Karpas-422 (cell line): ENCODE results near the gene SLTM. TPM values are rescaled to one million over a fixed set of nuclear protein-coding genes. Genes with fewer than 3 reads are reported as not detected.
"Not testable (repeated sequence)": the region's sequence is repeated elsewhere in the genome, so short reads cannot be mapped to it uniquely, and the experiment has no call there.

Experiments used
- DNase-seq: peaks from one replicate; pipeline ENCODE4 v3.0.0-alpha.2; 2015
- H2AFZ ChIP-seq: fragments of 200-600 bp; sonication (generic); 2 replicates; pipeline ENCODE4 v1.6.1; 2014; ENCODE audit warnings: antibody characterized with exemption, low read length, mixed read lengths
- H3K27ac ChIP-seq: fragments of 200-600 bp; sonication (generic); 2 replicates; pipeline ENCODE4 v1.5.1; 2014; ENCODE audit warnings: mild to moderate bottlenecking, low read length, moderate library complexity
- H3K27me3 ChIP-seq: fragments of 200-600 bp; sonication (generic); 2 replicates; pipeline ENCODE4 v1.6.1; 2014; ENCODE audit warnings: low read length, mixed read lengths
- H3K36me3 ChIP-seq: fragments of 200-600 bp; sonication (generic); 2 replicates; pipeline ENCODE4 v1.6.1; 2014; ENCODE audit warnings: low read length, mixed read lengths; ENCODE audit not compliant: insufficient read depth
- H3K4me1 ChIP-seq: fragments of 200-600 bp; sonication (generic); 2 replicates; pipeline ENCODE4 v1.6.1; 2014; ENCODE audit warnings: mild to moderate bottlenecking, low read length, mixed read lengths
- H3K4me2 ChIP-seq: fragments of 200-600 bp; sonication (generic); 2 replicates; pipeline ENCODE4 v1.6.1; 2014; ENCODE audit warnings: low read length, low read depth, mild to moderate bottlenecking; ENCODE audit not compliant: poor library complexity, severe bottlenecking
- H3K4me3 ChIP-seq: fragments of 200-600 bp; sonication (generic); 2 replicates; pipeline ENCODE4 v1.5.1; 2014; ENCODE audit warnings: mild to moderate bottlenecking, antibody characterized with exemption, low read length, mixed read lengths
- H3K79me2 ChIP-seq: fragments of 200-600 bp; sonication (generic); 2 replicates; pipeline ENCODE4 v1.6.1; 2014; ENCODE audit warnings: mild to moderate bottlenecking, low read length, mixed read lengths
- H3K9ac ChIP-seq: fragments of 200-600 bp; sonication (generic); 2 replicates; pipeline ENCODE4 v1.6.0; 2014; ENCODE audit warnings: low read length
- H3K9me2 ChIP-seq: fragments of 200-600 bp; sonication (generic), shearing (Covaris generic); replicated peaks from 2 replicates; pipeline ENCODE4 v1.6.0; 2014; ENCODE audit warnings: mild to moderate bottlenecking, low read length, moderate library complexity; ENCODE audit not compliant: insufficient read depth
- H3K9me3 ChIP-seq: fragments of 300-700, 200-600 bp; sonication (generic); 2 replicates; pipeline ENCODE4 v1.6.1; 2014; ENCODE audit warnings: low read length, mixed read lengths
- H4K20me1 ChIP-seq: fragments of 200-600 bp; sonication (generic); 2 replicates; pipeline ENCODE4 v1.6.1; 2014; ENCODE audit warnings: mild to moderate bottlenecking, antibody characterized with exemption, low read length, low read depth; ENCODE audit not compliant: insufficient read depth
- total RNA-seq: library from RNA; depleted of rRNA; stranded (reverse); fragments of >200 nt; shearing (Covaris generic); gene quantifications from 2 replicates; pipeline ENCODE4 v1.2.3, GENCODE V29; 2014; ENCODE audit warnings: low replicate concordance

Gene SLTM
- total RNA-seq, 1 experiment from 2014 or later = 119 TPM

DNA sequence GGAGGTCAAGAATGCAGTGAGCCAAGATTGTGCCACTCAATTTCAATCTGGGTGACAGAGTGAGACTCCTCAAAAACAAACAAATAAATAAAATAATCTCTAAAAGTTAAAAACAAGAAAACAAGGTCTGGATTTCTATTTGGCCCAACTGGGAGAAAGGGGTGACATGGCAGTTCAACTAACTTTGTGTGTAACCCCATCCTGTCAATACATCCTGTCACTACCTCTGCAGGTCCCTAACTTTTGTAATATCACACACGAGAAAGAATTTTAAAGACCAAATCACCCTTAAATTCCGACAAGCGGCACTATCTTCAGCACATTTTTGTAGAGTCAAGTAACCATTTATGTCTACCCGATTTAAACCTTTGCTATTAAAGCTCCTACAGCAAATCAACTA, 10.2 kb downstream of the SLTM start:
- H3K9me3 ChIP-seq = no peaks in the 10 kb centered on the region
- no peak overlapping the region for H3K9ac ChIP-seq
- DNase-seq = no peak
- no peaks in the 10 kb centered on the region for H3K9me2 ChIP-seq
- no peaks in the 10 kb centered on the region for H3K27me3 ChIP-seq
- H3K27ac ChIP-seq = no peak overlapping the region
- H3K4me2 ChIP-seq = no peak overlapping the region
- no peak overlapping the region for H3K4me3 ChIP-seq
- no peak overlapping the region for H2AFZ ChIP-seq
- peaks cover 91% of the 10 kb centered on the region for H3K79me2 ChIP-seq
- H3K36me3 ChIP-seq = peaks cover 32% of the 10 kb centered on the region
- peaks cover 25% of the 10 kb centered on the region for H3K4me1 ChIP-seq
- H4K20me1 ChIP-seq = no peaks in the 10 kb centered on the region

DNA sequence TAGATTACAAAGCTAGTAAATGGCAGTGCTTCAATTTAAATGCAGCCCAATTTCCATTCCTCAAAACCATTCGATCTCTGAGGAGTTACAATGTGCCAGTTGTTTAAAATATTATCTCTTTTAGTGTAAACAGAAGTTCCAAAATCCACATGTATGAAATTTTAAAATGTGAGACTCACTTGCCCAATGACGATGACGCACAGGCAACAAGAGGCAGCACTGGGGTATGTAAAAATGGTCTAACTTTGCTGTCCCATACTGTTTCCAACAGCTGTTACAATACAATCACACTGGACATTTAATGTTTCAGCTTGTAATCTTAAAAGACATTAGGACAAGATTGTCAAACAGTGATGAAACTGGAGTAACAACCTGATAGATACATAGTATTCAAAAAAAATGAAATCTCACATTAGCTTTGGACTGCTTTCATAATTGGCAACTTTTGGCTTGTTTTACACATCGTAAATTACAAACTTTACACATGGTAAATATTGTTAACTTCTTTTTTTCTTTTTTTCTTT, 12.2 kb downstream of the SLTM start:
- Histone ChIP-seq H3K4me3 (no peak overlapping the region), H3K4me1 (peaks cover 20% of the 10 kb centered on the region), H3K27me3 (no peaks in the 10 kb centered on the region), H3K9me2 (no peaks in the 10 kb centered on the region), H3K79me2 (peaks cover 91% of the 10 kb centered on the region), H3K9ac (no peak overlapping the region), H3K4me2 (no peak overlapping the region), H3K36me3 (peaks cover 35% of the 10 kb centered on the region), H3K27ac (no peak overlapping the region), H4K20me1 (no peaks in the 10 kb centered on the region), H2AFZ (no peak overlapping the region), H3K9me3 (no peaks in the 10 kb centered on the region)
- DNase-seq = no peak

GRCh38 chr15:58920447-58920846, 13.0 kb downstream of the SLTM start:
- H3K9me3 ChIP-seq, H3K4me3 ChIP-seq, H3K9me2 ChIP-seq, H3K4me2 ChIP-seq, DNase-seq, H3K27me3 ChIP-seq, H2AFZ ChIP-seq, H3K9ac ChIP-seq, H4K20me1 ChIP-seq, H3K27ac ChIP-seq: not testable (repeated sequence)
- Histone ChIP-seq H3K4me1 (peaks cover 11% of the 10 kb centered on the region), H3K79me2 (peaks cover 90% of the 10 kb centered on the region), H3K36me3 (peaks cover 29% of the 10 kb centered on the region)

GRCh38 chr15:58919232-58919631, 14.2 kb downstream of the SLTM start:
- Histone ChIP-seq H3K27ac (no peak overlapping the region), H3K4me2 (no peak overlapping the region), H3K9me2 (no peaks in the 10 kb centered on the region), H3K79me2 (peaks cover 90% of the 10 kb centered on the region), H3K4me1 (no peaks in the 10 kb centered on the region; the same call in 1 of the 2 replicates), H3K27me3 (no peaks in the 10 kb centered on the region), H3K4me3 (no peak overlapping the region), H3K36me3 (peaks cover 35% of the 10 kb centered on the region), H3K9ac (no peak overlapping the region), H2AFZ (no peak overlapping the region), H3K9me3 (no peaks in the 10 kb centered on the region), H4K20me1 (no peaks in the 10 kb centered on the region)
- DNase-seq = no peak

- no peaks in the 10 kb centered on the region for H4K20me1 ChIP-seq
Measured at GRCh38 chr15:58918239-58918638, 15.2 kb downstream of the SLTM start.

GRCh38 chr15:58917613-58918129, 15.8 kb downstream of the SLTM start:
- not testable (repeated sequence) for H3K9ac ChIP-seq, H3K4me3 ChIP-seq, DNase-seq, H3K27ac ChIP-seq, H3K9me3 ChIP-seq, H3K4me1 ChIP-seq, H3K4me2 ChIP-seq, H2AFZ ChIP-seq, H3K27me3 ChIP-seq, H4K20me1 ChIP-seq, H3K9me2 ChIP-seq
- peaks cover 42% of the 10 kb centered on the region for H3K36me3 ChIP-seq
- peaks cover 87% of the 10 kb centered on the region for H3K79me2 ChIP-seq

More at GRCh38 chr15:58918239-58918638, 15.2 kb downstream of the SLTM start:
- H3K27ac ChIP-seq = no peak overlapping the region
- no peak overlapping the region for H2AFZ ChIP-seq
- H3K9me2 ChIP-seq = no peaks in the 10 kb centered on the region
- no peaks in the 10 kb centered on the region for H3K27me3 ChIP-seq
- no peak overlapping the region for H3K4me3 ChIP-seq
- no peak overlapping the region for H3K9ac ChIP-seq
- H3K4me2 ChIP-seq = no peak overlapping the region
- H3K9me3 ChIP-seq = no peaks in the 10 kb centered on the region
- no peaks in the 10 kb centered on the region for H3K4me1 ChIP-seq
- DNase-seq = no peak
- H3K79me2 ChIP-seq = peaks cover 89% of the 10 kb centered on the region
- peaks cover 42% of the 10 kb centered on the region for H3K36me3 ChIP-seq

DNA sequence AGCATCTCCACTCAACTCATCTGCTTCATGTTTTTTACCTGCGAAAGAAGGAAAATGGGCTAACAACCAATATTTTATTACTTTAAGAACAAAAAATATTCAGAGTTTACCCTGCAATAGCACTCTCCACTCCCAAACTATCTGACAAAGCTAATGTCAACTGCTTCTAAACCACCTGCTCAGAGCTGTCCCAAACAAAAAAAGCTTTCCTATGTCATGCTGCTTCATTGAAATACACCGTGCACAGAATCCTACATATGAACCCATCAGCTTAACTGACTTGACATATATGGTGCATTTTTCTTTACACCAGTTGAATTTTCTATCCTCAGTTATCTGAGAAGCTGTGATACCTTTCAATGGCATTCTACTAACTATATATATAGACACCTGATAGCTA, 16.5 kb downstream of the SLTM start:
- H3K9me2 ChIP-seq = no peaks in the 10 kb centered on the region
- no peaks in the 10 kb centered on the region for H3K27me3 ChIP-seq
- H3K36me3 ChIP-seq = peaks cover 47% of the 10 kb centered on the region
- H3K9me3 ChIP-seq = no peaks in the 10 kb centered on the region
- H3K9ac ChIP-seq = no peak overlapping the region
- H3K4me3 ChIP-seq = no peak overlapping the region
- no peak overlapping the region for H3K27ac ChIP-seq
- H2AFZ ChIP-seq = no peak overlapping the region
- DNase-seq = no peak
- no peak overlapping the region for H3K4me2 ChIP-seq
- peaks cover 90% of the 10 kb centered on the region for H3K79me2 ChIP-seq
- H4K20me1 ChIP-seq = no peaks in the 10 kb centered on the region
- H3K4me1 ChIP-seq = no peaks in the 10 kb centered on the region

DNA sequence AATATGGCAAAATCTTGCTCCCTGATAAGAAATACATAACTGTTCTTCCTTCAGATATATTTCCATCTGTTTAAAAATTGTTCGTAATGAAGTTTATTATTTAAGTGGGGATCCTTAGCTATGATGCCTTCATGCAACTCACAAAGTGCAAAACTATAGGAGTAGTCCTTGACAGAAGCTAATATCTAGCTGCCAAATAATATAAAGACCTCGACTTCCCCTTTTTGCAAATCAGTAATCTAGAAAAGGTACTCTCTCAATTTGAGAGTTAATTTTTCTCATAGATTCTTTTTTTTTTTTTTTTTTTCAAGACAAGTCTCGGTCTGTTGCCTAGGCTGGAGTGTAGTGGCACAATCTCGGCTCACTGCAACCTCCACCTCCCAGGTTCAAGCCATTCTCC, 23.0 kb downstream of the SLTM start:
- Histone ChIP-seq H3K27me3 (no peaks in the 10 kb centered on the region), H4K20me1 (no peaks in the 10 kb centered on the region; the same call in 1 of the 2 replicates), H2AFZ (no peak overlapping the region), H3K4me3 (no peak overlapping the region), H3K4me2 (no peak overlapping the region), H3K9me3 (no peaks in the 10 kb centered on the region), H3K4me1 (peaks cover 10% of the 10 kb centered on the region), H3K36me3 (peaks cover 62% of the 10 kb centered on the region), H3K9ac (no peak overlapping the region), H3K9me2 (no peaks in the 10 kb centered on the region), H3K79me2 (peaks cover 94% of the 10 kb centered on the region), H3K27ac (no peak overlapping the region)
- DNase-seq = no peak
